HG02938 (cell line): ENCODE results near the gene WLS.
"Not testable (repeated sequence)": the region's sequence is repeated elsewhere in the genome, so short reads cannot be mapped to it uniquely, and the experiment has no call there.

ENCODE experiments used
- ATAC-seq: cut with Tn5 transposase; IDR thresholded peaks from one replicate; pipeline ENCODE4 v1.9.1; 2021; ENCODE audit warnings: mild to moderate bottlenecking, moderate library complexity; ENCODE audit not compliant: unreplicated experiment

The WLS gene

GRCh38 chr1:68232289-68233148 lies at the start of gene WLS:
TSS of gene WLS (minus strand) at chr1:68232523. CDS start at chr1:68232299, 224 bp downstream.
- ATAC-seq: no peak

GRCh38 chr1:68280286-68280685 lies 48.0 kb upstream of the WLS start:
- ATAC-seq: no peak

- no peak for ATAC-seq
Measured at GRCh38 chr1:68279846-68280245, 47.5 kb upstream of the WLS start.

GRCh38 chr1:68278221-68278620 lies 45.9 kb upstream of the WLS start:
- no peak for ATAC-seq

GRCh38 chr1:68276448-68276847 lies 44.1 kb upstream of the WLS start:
- ATAC-seq: no peak

- ATAC-seq: no peak
Measured at GRCh38 chr1:68273530-68273929, 41.2 kb upstream of the WLS start.

- ATAC-seq: no peak
Measured at GRCh38 chr1:68271596-68271995, 39.3 kb upstream of the WLS start.

- no peak for ATAC-seq
Measured at GRCh38 chr1:68270951-68271350, 38.6 kb upstream of the WLS start.

GRCh38 chr1:68269637-68270430 lies 37.5 kb upstream of the WLS start:
- no peak for ATAC-seq

GRCh38 chr1:68268896-68269483 lies 36.7 kb upstream of the WLS start:
- ATAC-seq: no peak

- not testable (repeated sequence) for ATAC-seq
Measured at GRCh38 chr1:68256824-68257223, 24.5 kb upstream of the WLS start.

- ATAC-seq: no peak
Measured at GRCh38 chr1:68255301-68255700, 23.0 kb upstream of the WLS start.

GRCh38 chr1:68254667-68255226 lies 22.4 kb upstream of the WLS start:
- ATAC-seq: no peak

GRCh38 chr1:68237040-68237439 lies 4.7 kb upstream of the WLS start:
- no peak for ATAC-seq

- ATAC-seq: no peak
Measured at GRCh38 chr1:68234094-68234493, 1.8 kb upstream of the WLS start.

- no peak for ATAC-seq
Measured at GRCh38 chr1:68233202-68233601, 879 bp upstream of the WLS start.

GRCh38 chr1:68231627-68232288 lies 565 bp downstream of the WLS start:
- ATAC-seq: no peak

GRCh38 chr1:68230901-68231626 lies 1.3 kb downstream of the WLS start:
- ATAC-seq: no peak

- ATAC-seq: no peak
Measured at GRCh38 chr1:68230484-68230802, 1.9 kb downstream of the WLS start.
